IMR-90 (cell line): ENCODE data around the gene ABCD1.
"Not testable (repeated sequence)": the region's sequence is repeated elsewhere in the genome, so short reads cannot be mapped to it uniquely, and the experiment has no call there.

ENCODE experiments used
- FOS ChIP-seq: fragments of 150-350 bp; IDR thresholded peaks from 2 replicates; pipeline ENCODE4 v1.6.1; 2016; ENCODE audit warnings: low read depth, low read length
- POLR2A ChIP-seq: IDR thresholded peaks from 2 replicates; pipeline ENCODE4 v1.6.1; 2012; ENCODE audit warnings: mild to moderate bottlenecking, low read depth, low read length
- RAD21 ChIP-seq: IDR thresholded peaks from 2 replicates; pipeline ENCODE4 v1.6.1; 2012; ENCODE audit warnings: low read length, improper control_type of control experiment
- SMC3 ChIP-seq: fragments of 150-350 bp; IDR thresholded peaks from 2 replicates; pipeline ENCODE4 v1.6.1; 2016; ENCODE audit warnings: low read depth, mild to moderate bottlenecking, antibody characterized with exemption, low read length, moderate library complexity
- TF ChIP-seq, protein P1 (sequence below): conservative IDR thresholded peaks from 2 replicates; pipeline ENCODE4 v1.5.1; 2012; ENCODE audit warnings: mild to moderate bottlenecking, low read depth, low read length, improper control_type of control experiment

DNA sequence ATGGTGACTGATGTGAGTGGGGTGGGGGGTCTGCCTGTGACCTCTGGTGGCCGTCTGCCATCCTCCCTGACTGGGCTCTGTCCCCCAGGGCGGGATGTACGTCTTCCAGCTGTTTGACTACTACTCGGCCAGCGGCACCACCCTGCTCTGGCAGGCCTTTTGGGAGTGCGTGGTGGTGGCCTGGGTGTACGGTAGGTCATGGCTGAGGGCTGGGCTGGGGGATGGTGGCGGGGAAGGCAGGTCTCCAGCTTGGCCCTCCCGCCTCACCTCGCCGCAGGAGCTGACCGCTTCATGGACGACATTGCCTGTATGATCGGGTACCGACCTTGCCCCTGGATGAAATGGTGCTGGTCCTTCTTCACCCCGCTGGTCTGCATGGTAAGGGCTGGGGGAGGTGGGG lies 30.4 kb upstream of the ABCD1 start:
- not testable (repeated sequence) for TF ChIP-seq SMC3, POLR2A, FOS, RAD21
- TF ChIP-seq, protein P1, sequence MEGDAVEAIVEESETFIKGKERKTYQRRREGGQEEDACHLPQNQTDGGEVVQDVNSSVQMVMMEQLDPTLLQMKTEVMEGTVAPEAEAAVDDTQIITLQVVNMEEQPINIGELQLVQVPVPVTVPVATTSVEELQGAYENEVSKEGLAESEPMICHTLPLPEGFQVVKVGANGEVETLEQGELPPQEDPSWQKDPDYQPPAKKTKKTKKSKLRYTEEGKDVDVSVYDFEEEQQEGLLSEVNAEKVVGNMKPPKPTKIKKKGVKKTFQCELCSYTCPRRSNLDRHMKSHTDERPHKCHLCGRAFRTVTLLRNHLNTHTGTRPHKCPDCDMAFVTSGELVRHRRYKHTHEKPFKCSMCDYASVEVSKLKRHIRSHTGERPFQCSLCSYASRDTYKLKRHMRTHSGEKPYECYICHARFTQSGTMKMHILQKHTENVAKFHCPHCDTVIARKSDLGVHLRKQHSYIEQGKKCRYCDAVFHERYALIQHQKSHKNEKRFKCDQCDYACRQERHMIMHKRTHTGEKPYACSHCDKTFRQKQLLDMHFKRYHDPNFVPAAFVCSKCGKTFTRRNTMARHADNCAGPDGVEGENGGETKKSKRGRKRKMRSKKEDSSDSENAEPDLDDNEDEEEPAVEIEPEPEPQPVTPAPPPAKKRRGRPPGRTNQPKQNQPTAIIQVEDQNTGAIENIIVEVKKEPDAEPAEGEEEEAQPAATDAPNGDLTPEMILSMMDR, result not testable (repeated sequence)
